DND-41 (cell line): Measurements from ENCODE around the gene TNPO3.

Experiments used
- ATAC-seq: fragments of 200-7000 bp; cut with Tn5 transposase; 3 replicates; pipeline ENCODE4 v1.9.1; 2021; ENCODE audit warnings: low read depth; ENCODE audit not compliant: insufficient read depth
- DNase-seq: peaks from one replicate; pipeline ENCODE4 v3.0.0-alpha.2; 2020
- H2AFZ ChIP-seq: 2 replicates; pipeline ENCODE4 v1.6.0; 2012; ENCODE audit warnings: low read depth, low read length
- H3K27ac ChIP-seq: 2 replicates; pipeline ENCODE4 v1.5.1; 2012; ENCODE audit warnings: low read length, inconsistent platforms
- H3K27me3 ChIP-seq: fragments of 200-600 bp; sonication (generic); 2 replicates; pipeline ENCODE4 v1.6.0; 2012; ENCODE audit warnings: low read length, mild to moderate bottlenecking, inconsistent platforms; ENCODE audit not compliant: insufficient read depth, poor library complexity
- H3K36me3 ChIP-seq: 2 replicates; pipeline ENCODE4 v1.5.1; 2012; ENCODE audit warnings: low read length, inconsistent platforms; ENCODE audit not compliant: insufficient read depth
- H3K4me1 ChIP-seq: 2 replicates; pipeline ENCODE4 v1.5.1; 2012; ENCODE audit warnings: mild to moderate bottlenecking, low read length; ENCODE audit not compliant: insufficient read depth
- H3K4me2 ChIP-seq: 2 replicates; pipeline ENCODE4 v1.6.0; 2012; ENCODE audit warnings: mild to moderate bottlenecking, moderate library complexity, low read length, inconsistent platforms; ENCODE audit not compliant: insufficient read depth
- H3K4me3 ChIP-seq, 2 experiments: fragments of 200-600 bp in 1 of 2; shearing (Covaris generic) in 1 of 2; 2 replicates each; pipeline ENCODE4 v1.5.1; 2012 to 2016; ENCODE audit warnings: inconsistent platforms in 2 of 2, low read length in 2 of 2, mild to moderate bottlenecking in 2 of 2, low read depth in 1 of 2, moderate library complexity in 1 of 2
- H3K79me2 ChIP-seq: 2 replicates; pipeline ENCODE4 v1.6.0; 2012; ENCODE audit warnings: low read length, inconsistent platforms; ENCODE audit not compliant: insufficient read depth
- H3K9ac ChIP-seq: 2 replicates; pipeline ENCODE4 v1.6.0; 2012; ENCODE audit warnings: low read depth, mild to moderate bottlenecking, inconsistent platforms, low read length, moderate library complexity
- H3K9me3 ChIP-seq: 2 replicates; pipeline ENCODE4 v1.5.1; 2012; ENCODE audit warnings: low read length, moderate library complexity, mild to moderate bottlenecking, inconsistent platforms; ENCODE audit not compliant: insufficient read depth, severe bottlenecking
- H4K20me1 ChIP-seq: 2 replicates; pipeline ENCODE4 v1.6.0; 2012; ENCODE audit warnings: low read length; ENCODE audit not compliant: insufficient read depth
- EZH2 ChIP-seq: IDR thresholded peaks from 3 replicates; pipeline ENCODE4 v1.6.1; 2012; ENCODE audit warnings: borderline replicate concordance, low read depth, mild to moderate bottlenecking, moderate library complexity, low read length, inconsistent platforms; ENCODE audit not compliant: severe bottlenecking
- TF ChIP-seq, protein P1 (sequence below): IDR thresholded peaks from 2 replicates; pipeline ENCODE4 v1.5.1; 2012; ENCODE audit warnings: borderline replicate concordance, low read length, moderate library complexity, mild to moderate bottlenecking; ENCODE audit not compliant: poor library complexity, severe bottlenecking; ENCODE audit errors: extremely low read depth

The TNPO3 gene

GRCh38 chr7:128948312-128948973, 106.5 kb downstream of the TNPO3 start:
- no peak overlapping the region for H3K4me3 ChIP-seq
- ATAC-seq (peak; percentile 22; the same call in 2 of the 3 replicates), DNase-seq (no peak)
- H3K9me3 ChIP-seq, result no peaks in the 10 kb centered on the region
- peaks cover 19% of the 10 kb centered on the region for H3K36me3 ChIP-seq
- no peaks in the 10 kb centered on the region for H4K20me1 ChIP-seq
- no peak overlapping the region for H3K4me2 ChIP-seq
- H3K79me2 ChIP-seq, result no peaks in the 10 kb centered on the region
- H2AFZ ChIP-seq, result no peak overlapping the region
- no peaks in the 10 kb centered on the region for H3K4me1 ChIP-seq
- H3K27me3 ChIP-seq, result no peaks in the 10 kb centered on the region
- no peak overlapping the region for H3K9ac ChIP-seq
- TF ChIP-seq EZH2, result no peak
- TF ChIP-seq, protein P1, sequence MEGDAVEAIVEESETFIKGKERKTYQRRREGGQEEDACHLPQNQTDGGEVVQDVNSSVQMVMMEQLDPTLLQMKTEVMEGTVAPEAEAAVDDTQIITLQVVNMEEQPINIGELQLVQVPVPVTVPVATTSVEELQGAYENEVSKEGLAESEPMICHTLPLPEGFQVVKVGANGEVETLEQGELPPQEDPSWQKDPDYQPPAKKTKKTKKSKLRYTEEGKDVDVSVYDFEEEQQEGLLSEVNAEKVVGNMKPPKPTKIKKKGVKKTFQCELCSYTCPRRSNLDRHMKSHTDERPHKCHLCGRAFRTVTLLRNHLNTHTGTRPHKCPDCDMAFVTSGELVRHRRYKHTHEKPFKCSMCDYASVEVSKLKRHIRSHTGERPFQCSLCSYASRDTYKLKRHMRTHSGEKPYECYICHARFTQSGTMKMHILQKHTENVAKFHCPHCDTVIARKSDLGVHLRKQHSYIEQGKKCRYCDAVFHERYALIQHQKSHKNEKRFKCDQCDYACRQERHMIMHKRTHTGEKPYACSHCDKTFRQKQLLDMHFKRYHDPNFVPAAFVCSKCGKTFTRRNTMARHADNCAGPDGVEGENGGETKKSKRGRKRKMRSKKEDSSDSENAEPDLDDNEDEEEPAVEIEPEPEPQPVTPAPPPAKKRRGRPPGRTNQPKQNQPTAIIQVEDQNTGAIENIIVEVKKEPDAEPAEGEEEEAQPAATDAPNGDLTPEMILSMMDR, result no peak
- no peak overlapping the region for H3K27ac ChIP-seq

GRCh38 chr7:128947854-128948253, 107.1 kb downstream of the TNPO3 start:
- ATAC-seq, result peak; percentile 12; the same call in 1 of the 3 replicates
- Histone ChIP-seq H3K79me2 (no peaks in the 10 kb centered on the region), H2AFZ (no peak overlapping the region), H3K36me3 (peaks cover 13% of the 10 kb centered on the region; the same call in 1 of the 2 replicates), H3K27ac (no peak overlapping the region), H3K4me2 (no peak overlapping the region), H3K4me3 (no peak overlapping the region), H3K27me3 (no peaks in the 10 kb centered on the region), H3K4me1 (no peaks in the 10 kb centered on the region), H4K20me1 (no peaks in the 10 kb centered on the region), H3K9ac (no peak overlapping the region), H3K9me3 (no peaks in the 10 kb centered on the region)
- DNase-seq, result no peak
- TF ChIP-seq EZH2, result no peak
- TF ChIP-seq, protein P1, result no peak

- Histone ChIP-seq H3K9ac (no peak overlapping the region), H3K27me3 (no peaks in the 10 kb centered on the region), H3K9me3 (no peaks in the 10 kb centered on the region), H3K36me3 (peaks cover 6% of the 10 kb centered on the region; the same call in 1 of the 2 replicates), H3K4me3 (no peak overlapping the region), H3K79me2 (no peaks in the 10 kb centered on the region), H4K20me1 (no peaks in the 10 kb centered on the region), H3K4me1 (no peaks in the 10 kb centered on the region), H3K4me2 (no peak overlapping the region), H3K27ac (no peak overlapping the region), H2AFZ (no peak overlapping the region)
- DNase-seq (peak; percentile 27), ATAC-seq (peak; percentile 55)
- TF ChIP-seq, protein P1, result peak; percentile 49
- TF ChIP-seq EZH2, result no peak
These were observed 107.7 kb downstream of the TNPO3 start for GRCh38 chr7:128946936-128947830.
